PC-3 (cell line): ENCODE results near the gene TSPAN11. TPM values are rescaled to one million over a fixed set of nuclear protein-coding genes. Genes with fewer than 3 reads are reported as not detected.

Source experiments
- ATAC-seq: fragments of 200-7000 bp; cut with Tn5 transposase; 2 replicates; pipeline ENCODE4 v1.9.1; 2020; ENCODE audit warnings: mild to moderate bottlenecking, moderate library complexity
- BruUV-seq: library from RNA; stranded (reverse); fragments of 400-500 nt; replicated peaks from 2 replicates; lab custom pipeline; 2021; lab: Mats Ljungman, UMichigan
- CTCF ChIA-PET: fragments of 300-600 bp; sonication (Branson Sonifier 250); formaldehyde crosslinking; loops from one replicate; lab custom pipeline; 2022; ENCODE audit warnings: antibody characterized with exemption; lab: Charles Lee
- POLR2A ChIA-PET: fragments of 300-600 bp; sonication (Branson Sonifier 250); formaldehyde crosslinking; loops from one replicate; lab custom pipeline; 2022; ENCODE audit warnings: antibody characterized with exemption; ENCODE audit not compliant: unreplicated experiment; lab: Charles Lee
- DNase-seq: peaks from one replicate; pipeline ENCODE4 v3.0.0-alpha.2; 2015
- H2AFZ ChIP-seq: fragments of 300-600 bp; sonication (generic); 2 replicates; pipeline ENCODE4 v1.6.0; 2016; ENCODE audit warnings: antibody characterized with exemption, low read length
- H3F3A ChIP-seq: fragments of 300-600 bp; sonication (generic); one replicate; pipeline ENCODE4 v1.6.0; 2017; ENCODE audit warnings: antibody characterized with exemption, low read length, control low read depth, mild to moderate bottlenecking; ENCODE audit not compliant: unreplicated experiment
- H3K27ac ChIP-seq: fragments of 300-600 bp; sonication (generic); 2 replicates; pipeline ENCODE4 v1.5.1; 2016; ENCODE audit warnings: mild to moderate bottlenecking, low read length
- H3K27me3 ChIP-seq: fragments of 300-600 bp; sonication (generic); 2 replicates; pipeline ENCODE4 v1.6.1; 2016; ENCODE audit warnings: low read length, mixed read lengths
- H3K36me3 ChIP-seq: fragments of 300-600 bp; sonication (generic); 2 replicates; pipeline ENCODE4 v1.6.1; 2016; ENCODE audit warnings: low read depth, mixed run types, low read length, mixed read lengths
- H3K4me1 ChIP-seq: fragments of 300-600 bp; sonication (generic); 2 replicates; pipeline ENCODE4 v1.5.1; 2016; ENCODE audit warnings: low read length; ENCODE audit not compliant: insufficient read depth
- H3K4me2 ChIP-seq: fragments of 300-600 bp; sonication (generic); 2 replicates; pipeline ENCODE4 v1.6.0; 2016; ENCODE audit warnings: low read length
- H3K4me3 ChIP-seq: fragments of 300-600 bp; sonication (generic); 2 replicates; pipeline ENCODE4 v1.5.1; 2016; ENCODE audit warnings: mild to moderate bottlenecking, low read length, mixed read lengths
- H3K79me2 ChIP-seq: fragments of 300-600 bp; sonication (generic); 2 replicates; pipeline ENCODE4 v1.6.1; 2017; ENCODE audit warnings: low read length, mixed read lengths
- H3K9ac ChIP-seq: fragments of 300-600 bp; sonication (generic); 2 replicates; pipeline ENCODE4 v1.6.0; 2016; ENCODE audit warnings: mild to moderate bottlenecking, low read length
- H3K9me2 ChIP-seq: fragments of 300-600 bp; sonication (generic); replicated peaks from 2 replicates; pipeline ENCODE4 v1.6.1; 2016; ENCODE audit warnings: mixed run types, low read length, mixed read lengths
- H3K9me3 ChIP-seq: fragments of 300-600 bp; sonication (generic); 2 replicates; pipeline ENCODE4 v1.6.1; 2016; ENCODE audit warnings: low read length, mixed read lengths
- H4K20me1 ChIP-seq: fragments of 300-600 bp; sonication (generic); 2 replicates; pipeline ENCODE4 v1.6.1; 2016; ENCODE audit warnings: low read length, mixed read lengths
- EZH2 ChIP-seq: fragments of 300-600 bp; sonication (generic); IDR thresholded peaks from one replicate; pipeline ENCODE4 v1.6.1; 2017; ENCODE audit warnings: antibody characterized with exemption, mild to moderate bottlenecking, low read length; ENCODE audit not compliant: unreplicated experiment
- EZH2phosphoT487 ChIP-seq: fragments of 300-600 bp; sonication (generic); IDR thresholded peaks from 2 replicates; pipeline ENCODE4 v1.6.1; 2018; ENCODE audit warnings: mild to moderate bottlenecking, antibody characterized with exemption, low read length, borderline replicate concordance
- intact Hi-C: fragments of 100-400 bp; cut with micrococcal nuclease; formaldehyde crosslinking; loops from 2 replicates; pipeline ENCODE4 v1.9.0; 2023
- total RNA-seq: library from RNA; depleted of rRNA; stranded (reverse); fragments of >200 nt; gene quantifications from 2 replicates; pipeline ENCODE4 v1.2.3, GENCODE V29; 2014
- TF ChIP-seq, protein P1 (sequence below): fragments of 300-600 bp; sonication (generic); conservative IDR thresholded peaks from 2 replicates; pipeline ENCODE4 v1.5.1; 2017; ENCODE audit warnings: antibody characterized with exemption, low read depth, mild to moderate bottlenecking, low read length

The TSPAN11 gene
- total RNA-seq, 1 experiment from 2014 or later = not detected

DNA sequence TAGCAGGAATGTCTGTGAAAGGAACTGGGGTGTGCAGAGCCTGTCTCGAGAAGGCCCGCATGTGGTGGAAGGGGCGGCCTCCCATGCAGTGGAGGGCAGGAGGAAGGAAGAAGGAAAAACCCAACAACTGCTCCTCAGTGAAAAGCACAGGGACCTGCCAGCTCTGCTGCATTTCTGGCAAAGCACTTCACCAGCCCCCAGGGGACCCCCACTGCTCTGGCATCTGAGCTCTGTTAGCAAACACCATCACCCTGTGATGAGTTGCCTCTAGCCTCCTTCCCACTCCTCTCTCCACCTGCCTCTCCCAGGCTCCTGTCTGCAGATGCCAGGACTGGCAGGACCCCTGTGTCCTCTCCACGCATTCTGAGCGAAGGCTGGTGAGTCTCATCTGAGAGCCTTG lies 78.1 kb downstream of the TSPAN11 start:
- Histone ChIP-seq H3K4me3 (no peak overlapping the region), H3K9me2 (no peaks in the 10 kb centered on the region), H2AFZ (no peak overlapping the region), H3K36me3 (no peaks in the 10 kb centered on the region), H3K9me3 (no peaks in the 10 kb centered on the region), H3K4me1 (peaks cover 62% of the 10 kb centered on the region), H3K27me3 (no peaks in the 10 kb centered on the region), H3K4me2 (peak overlapping the region; percentile 11), H4K20me1 (no peaks in the 10 kb centered on the region), H3K27ac (peak overlapping the region; percentile 98), H3K9ac (peak overlapping the region; percentile 61; the same call in 1 of the 2 replicates), H3K79me2 (peaks cover 16% of the 10 kb centered on the region), H3F3A (no peaks in the 10 kb centered on the region)
- ChIA-PET POLR2A (no interaction called here), CTCF (no interaction called here)
- TF ChIP-seq, protein P1, sequence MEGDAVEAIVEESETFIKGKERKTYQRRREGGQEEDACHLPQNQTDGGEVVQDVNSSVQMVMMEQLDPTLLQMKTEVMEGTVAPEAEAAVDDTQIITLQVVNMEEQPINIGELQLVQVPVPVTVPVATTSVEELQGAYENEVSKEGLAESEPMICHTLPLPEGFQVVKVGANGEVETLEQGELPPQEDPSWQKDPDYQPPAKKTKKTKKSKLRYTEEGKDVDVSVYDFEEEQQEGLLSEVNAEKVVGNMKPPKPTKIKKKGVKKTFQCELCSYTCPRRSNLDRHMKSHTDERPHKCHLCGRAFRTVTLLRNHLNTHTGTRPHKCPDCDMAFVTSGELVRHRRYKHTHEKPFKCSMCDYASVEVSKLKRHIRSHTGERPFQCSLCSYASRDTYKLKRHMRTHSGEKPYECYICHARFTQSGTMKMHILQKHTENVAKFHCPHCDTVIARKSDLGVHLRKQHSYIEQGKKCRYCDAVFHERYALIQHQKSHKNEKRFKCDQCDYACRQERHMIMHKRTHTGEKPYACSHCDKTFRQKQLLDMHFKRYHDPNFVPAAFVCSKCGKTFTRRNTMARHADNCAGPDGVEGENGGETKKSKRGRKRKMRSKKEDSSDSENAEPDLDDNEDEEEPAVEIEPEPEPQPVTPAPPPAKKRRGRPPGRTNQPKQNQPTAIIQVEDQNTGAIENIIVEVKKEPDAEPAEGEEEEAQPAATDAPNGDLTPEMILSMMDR = no peak
- no peak for TF ChIP-seq EZH2
- no peak for TF ChIP-seq EZH2phosphoT487
- BruUV-seq = no TSS peak
- intact Hi-C loops = no loop called here
- ATAC-seq (no peak), DNase-seq (no peak)

DNA sequence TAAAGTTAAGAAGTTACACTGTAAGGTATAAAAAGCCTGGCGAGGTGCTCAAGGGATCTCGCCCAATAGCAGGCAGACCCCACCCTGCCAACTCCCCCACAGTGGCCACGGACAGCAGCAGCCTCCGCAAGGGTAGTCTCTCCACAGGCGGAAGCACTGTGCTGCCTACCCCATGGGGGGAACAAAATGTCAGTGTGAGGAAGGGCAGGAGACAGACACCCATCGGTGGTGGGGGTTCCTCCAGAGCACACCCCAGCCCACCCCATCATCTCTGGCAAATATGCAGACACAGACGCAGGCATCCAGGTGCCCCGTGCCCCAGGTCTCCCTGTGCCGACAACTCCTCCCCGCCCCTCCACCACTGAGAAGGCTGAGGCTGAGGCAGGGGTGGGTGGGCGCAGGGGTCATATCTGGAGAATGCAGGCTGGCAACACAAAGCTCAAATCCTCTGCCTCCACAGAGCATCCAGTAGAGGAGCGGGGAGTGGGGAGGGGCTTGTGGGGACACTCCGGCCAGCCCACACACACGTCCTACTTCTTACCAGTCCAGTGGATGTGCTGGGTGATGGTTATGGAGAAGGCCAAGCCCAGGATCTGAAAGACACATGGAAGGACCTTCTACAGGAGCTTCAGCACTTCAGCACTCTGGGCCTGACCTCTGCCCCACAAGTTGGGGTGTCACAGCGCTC lies 78.9 kb downstream of the TSPAN11 start:
- no peak overlapping the region for H3K4me3 ChIP-seq
- H3K27me3 ChIP-seq = no peaks in the 10 kb centered on the region
- no peaks in the 10 kb centered on the region for H4K20me1 ChIP-seq
- peaks cover 55% of the 10 kb centered on the region for H3K4me1 ChIP-seq
- H3K9me3 ChIP-seq = no peaks in the 10 kb centered on the region
- H2AFZ ChIP-seq = 0 out of 2 replicates have a peak overlapping the region, but pooled peaks have one; percentile 4
- H3K9ac ChIP-seq = peak overlapping the region; percentile 61
- DNase-seq = no peak
- POLR2A ChIA-PET = interaction anchor here (0.7 kb wide), 1 partner anchor 29 kb away, joined by 3 read pairs; no protein-coding TSS in a partner anchor
- H3K27ac ChIP-seq = peak overlapping the region; percentile 98
- TSS peak; percentile 45 for BruUV-seq
- CTCF ChIA-PET = interaction anchor here (1.0 kb wide), 1 partner anchor 20 kb away, joined by 4 read pairs; no protein-coding TSS in a partner anchor
- intact Hi-C loops = no loop called here
- no peak for ATAC-seq
- H3F3A ChIP-seq = no peaks in the 10 kb centered on the region
- H3K79me2 ChIP-seq = peaks cover 12% of the 10 kb centered on the region; the same call in 1 of the 2 replicates
- H3K36me3 ChIP-seq = no peaks in the 10 kb centered on the region
- peak overlapping the region; percentile 11 for H3K4me2 ChIP-seq
- TF ChIP-seq EZH2phosphoT487 = no peak
- H3K9me2 ChIP-seq = no peaks in the 10 kb centered on the region

GRCh38 chr12:31005944-31006361 lies 79.4 kb downstream of the TSPAN11 start:
- no peaks in the 10 kb centered on the region for H3K9me3 ChIP-seq
- intact Hi-C loops = loop anchor here (1.0 kb wide), 2 partner anchors 17 to 30 kb away; no protein-coding TSS in a partner anchor
- BruUV-seq = no TSS peak
- peak overlapping the region; percentile 71 for H3K9ac ChIP-seq
- ATAC-seq (peak; percentile 90), DNase-seq (peak; percentile 90)
- H3K9me2 ChIP-seq = no peaks in the 10 kb centered on the region
- H3K4me3 ChIP-seq = no peak overlapping the region
- ChIA-PET POLR2A (interaction anchor here (0.7 kb wide), 1 partner anchor 28 kb away, joined by 3 read pairs; no protein-coding TSS in a partner anchor), CTCF (interaction anchor here (1.0 kb wide), 1 partner anchor 20 kb away, joined by 4 read pairs; no protein-coding TSS in a partner anchor)
- no peaks in the 10 kb centered on the region for H4K20me1 ChIP-seq
- H3F3A ChIP-seq = no peaks in the 10 kb centered on the region
- peak overlapping the region; percentile 38; the same call in 1 of the 2 replicates for H3K4me2 ChIP-seq
- H3K4me1 ChIP-seq = peaks cover 49% of the 10 kb centered on the region
- no peaks in the 10 kb centered on the region for H3K27me3 ChIP-seq
- H3K79me2 ChIP-seq = peaks cover 12% of the 10 kb centered on the region; the same call in 1 of the 2 replicates
- TF ChIP-seq EZH2phosphoT487 (no peak), EZH2 (no peak)
- TF ChIP-seq, protein P1 = no peak
- H2AFZ ChIP-seq = 0 out of 2 replicates have a peak overlapping the region, but pooled peaks have one; percentile 4
- H3K36me3 ChIP-seq = no peaks in the 10 kb centered on the region
- H3K27ac ChIP-seq = peak overlapping the region; percentile 98
